Endodermal cell (in vitro differentiated cells): Measurements from ENCODE around the gene POC1A. TPM values are rescaled to one million over a fixed set of nuclear protein-coding genes. Genes with fewer than 3 reads are reported as not detected.

Source experiments
- DNase-seq: peaks from one replicate; pipeline ENCODE4 v3.0.0-alpha.2; 2017
- H3K27ac ChIP-seq: 2 replicates; pipeline ENCODE4 v1.5.1; 2013; ENCODE audit warnings: mild to moderate bottlenecking, low read depth, low read length, moderate library complexity
- H3K27me3 ChIP-seq: 2 replicates; pipeline ENCODE4 v1.6.1; 2013; ENCODE audit warnings: mild to moderate bottlenecking, low read length, moderate library complexity; ENCODE audit not compliant: insufficient read depth, control insufficient read depth, poor library complexity, severe bottlenecking
- H3K36me3 ChIP-seq: 2 replicates; pipeline ENCODE4 v1.7.0; 2013; ENCODE audit warnings: mild to moderate bottlenecking, low read length, moderate library complexity; ENCODE audit not compliant: control insufficient read depth, insufficient read depth
- H3K4me1 ChIP-seq: one replicate; pipeline ENCODE4 v1.7.0; 2013; ENCODE audit warnings: low read length; ENCODE audit not compliant: control insufficient read depth, insufficient read depth
- H3K4me3 ChIP-seq: 2 replicates; pipeline ENCODE4 v1.5.1; 2013; ENCODE audit warnings: mild to moderate bottlenecking, low read length, moderate library complexity
- H3K9ac ChIP-seq: 2 replicates; pipeline ENCODE4 v1.6.1; 2013; ENCODE audit warnings: mild to moderate bottlenecking, low read length, moderate library complexity; ENCODE audit not compliant: poor library complexity, severe bottlenecking; ENCODE audit errors: extremely low read depth
- H3K9me3 ChIP-seq: 2 replicates; pipeline ENCODE4 v1.6.1; 2013; ENCODE audit warnings: mild to moderate bottlenecking, low read length, moderate library complexity; ENCODE audit not compliant: control insufficient read depth
- H3K27ac Mint-ChIP-seq: 2 replicates; pipeline ENCODE4 v1.8.0; 2020; ENCODE audit warnings: mixed read lengths
- H3K27me3 Mint-ChIP-seq: 2 replicates; pipeline ENCODE4 v1.8.0; 2021; ENCODE audit warnings: mild to moderate bottlenecking, mixed read lengths; ENCODE audit not compliant: insufficient read depth
- H3K36me3 Mint-ChIP-seq: 2 replicates; pipeline ENCODE4 v1.8.0; 2020; ENCODE audit warnings: low read depth, mixed read lengths
- H3K4me1 Mint-ChIP-seq: 2 replicates; pipeline ENCODE4 v1.8.0; 2020; ENCODE audit warnings: mixed read lengths
- H3K4me3 Mint-ChIP-seq: 2 replicates; pipeline ENCODE4 v1.8.0; 2020; ENCODE audit warnings: mild to moderate bottlenecking, moderate library complexity, mixed read lengths
- H3K9me3 Mint-ChIP-seq: 2 replicates; pipeline ENCODE4 v1.8.0; 2020; ENCODE audit warnings: mild to moderate bottlenecking, mixed read lengths
- CTCF ChIP-seq: fragments of 200-600 bp; sonication (generic); conservative IDR thresholded peaks from 2 replicates; pipeline ENCODE4 v1.5.0; 2021; ENCODE audit warnings: antibody characterized with exemption, mild to moderate bottlenecking
- WGBS, 2 experiments: methylation state at CpG; one replicate each; pipeline versions ENCODE4 v1.1.5 to v1.1.7; 2013; ENCODE audit warnings: missing lambda C conversion rate in 2 of 2, mixed read lengths in 1 of 2; ENCODE audit not compliant: insufficient coverage in 1 of 2, insufficient read length in 1 of 2; 5-methylcytosine and 5-hydroxymethylcytosine counted together
- total RNA-seq, 2 donors: library from RNA; stranded (reverse); fragmentation: NEBNext Ultra II Directional in 1 of 2; extraction: Animal tissue kit (Norgen Biotek cat#: 25700) in 1 of 2; gene quantifications; 2 replicates in 1 of 2; 3 replicates in 1 of 2; pipeline ENCODE4 v1.2.1, GENCODE V29; 2021

The POC1A gene
- total RNA-seq, 2 donors from 2014 or later = 19.7 to 24.0 TPM

GRCh38 chr3:52055537-52056351 lies 98.5 kb downstream of the POC1A start:
- H3K27ac Mint-ChIP-seq = peak overlapping the region; percentile 64
- H3K4me1 Mint-ChIP-seq = peaks cover 19% of the 10 kb centered on the region
- TF ChIP-seq CTCF = peak; percentile 47
- H3K27me3 Mint-ChIP-seq = peaks cover 13% of the 10 kb centered on the region
- peaks cover 12% of the 10 kb centered on the region for H3K36me3 Mint-ChIP-seq
- Histone ChIP-seq H3K27ac (no peak overlapping the region), H3K27me3 (peaks cover 6% of the 10 kb centered on the region), H3K36me3 (peaks cover 25% of the 10 kb centered on the region), H3K9ac (peak overlapping the region; percentile 41), H3K9me3 (no peaks in the 10 kb centered on the region), H3K4me3 (peak overlapping the region; percentile 86), H3K4me1 (peaks cover 3% of the 10 kb centered on the region)
- DNase-seq = peak; percentile 85
- 1 to 2% methylated on average over 28 to 94 of the region's 94 CpGs for WGBS, 2 experiments
- H3K9me3 Mint-ChIP-seq = no peaks in the 10 kb centered on the region
- H3K4me3 Mint-ChIP-seq = peak overlapping the region; percentile 73

- Histone ChIP-seq H3K36me3 (peaks cover 27% of the 10 kb centered on the region), H3K9me3 (no peaks in the 10 kb centered on the region), H3K27me3 (peaks cover 6% of the 10 kb centered on the region), H3K4me1 (peaks cover 3% of the 10 kb centered on the region), H3K27ac (no peak overlapping the region), H3K4me3 (peak overlapping the region; percentile 86), H3K9ac (peak overlapping the region; percentile 41)
- peak; percentile 80 for DNase-seq
- H3K4me3 Mint-ChIP-seq = peak overlapping the region; percentile 73
- no peaks in the 10 kb centered on the region for H3K9me3 Mint-ChIP-seq
- TF ChIP-seq CTCF = peak; percentile 67
- H3K4me1 Mint-ChIP-seq = peaks cover 19% of the 10 kb centered on the region
- H3K27ac Mint-ChIP-seq = peak overlapping the region; percentile 64
- peaks cover 12% of the 10 kb centered on the region for H3K27me3 Mint-ChIP-seq
- H3K36me3 Mint-ChIP-seq = peaks cover 19% of the 10 kb centered on the region
- WGBS, 2 experiments = 16 to 24% methylated on average over 11 to 26 of the region's 26 CpGs
Measured at GRCh38 chr3:52054661-52055511, 99.3 kb downstream of the POC1A start.

GRCh38 chr3:52053307-52054304 lies 100.6 kb downstream of the POC1A start:
- H3K4me3 ChIP-seq = no peak overlapping the region
- peak; percentile 44 for TF ChIP-seq CTCF
- Mint-ChIP-seq H3K27ac (peak overlapping the region; percentile 83), H3K9me3 (no peaks in the 10 kb centered on the region), H3K4me1 (peaks cover 19% of the 10 kb centered on the region), H3K27me3 (peaks cover 3% of the 10 kb centered on the region), H3K36me3 (peaks cover 19% of the 10 kb centered on the region), H3K4me3 (peak overlapping the region; percentile 73)
- no peak overlapping the region for H3K27ac ChIP-seq
- peaks cover 27% of the 10 kb centered on the region for H3K36me3 ChIP-seq
- 92 to 97% methylated on average over 25 to 31 of the region's 31 CpGs for WGBS, 2 experiments
- DNase-seq = peak; percentile 61
- H3K9ac ChIP-seq = peak overlapping the region; percentile 7
- no peaks in the 10 kb centered on the region for H3K9me3 ChIP-seq
- H3K4me1 ChIP-seq = peaks cover 3% of the 10 kb centered on the region
- peaks cover under 1% of the 10 kb centered on the region for H3K27me3 ChIP-seq
